HCT116 (cell line): ENCODE results near the gene SPATA20. TPM values are rescaled to one million over a fixed set of nuclear protein-coding genes. Genes with fewer than 3 reads are reported as not detected.

ENCODE experiments used
- ATAC-seq: fragments of 200-7000 bp; cut with Tn5 transposase; 2 replicates; pipeline ENCODE4 v1.9.1; 2020; ENCODE audit warnings: mild to moderate bottlenecking, moderate library complexity
- BruUV-seq: library from RNA; stranded (reverse); fragments of 400-500 nt; replicated peaks from 2 replicates; lab custom pipeline; 2021; lab: Mats Ljungman, UMichigan
- CTCF ChIA-PET: fragments of 300-600 bp; sonication (Branson Sonifier 250); formaldehyde crosslinking; loops from one replicate; lab custom pipeline; 2021; ENCODE audit warnings: antibody characterized with exemption; lab: Charles Lee
- POLR2A ChIA-PET: fragments of 300-600, 350-600 bp; sonication (Branson Sonifier 250); formaldehyde crosslinking; loops from one replicate; lab custom pipeline; 2021; ENCODE audit warnings: antibody characterized with exemption; lab: Charles Lee
- RAD21 ChIA-PET, 2 experiments: fragments of 300-600 bp; sonication (Branson Sonifier 250); formaldehyde crosslinking; loops; one replicate each; lab custom pipeline; 2023; ENCODE audit warnings: low total read pairs in 2 of 2; ENCODE audit not compliant: uncharacterized antibody in 2 of 2, unreplicated experiment in 2 of 2, low non-redundant PET in 1 of 2; lab: Charles Lee
- DNase-seq: peaks from one replicate; pipeline ENCODE4 v3.0.0-alpha.2; 2010; ENCODE audit warnings: low read depth, low spot score
- H2AFZ ChIP-seq: fragments of 200-600 bp; shearing (Covaris generic), sonication (generic); 2 replicates; pipeline ENCODE4 v1.6.1; 2017; ENCODE audit warnings: low read depth, mixed run types, mixed read lengths, antibody characterized with exemption, low read length; ENCODE audit not compliant: poor library complexity, severe bottlenecking
- H3K27ac ChIP-seq: 2 replicates; pipeline ENCODE4 v1.5.1; 2012; ENCODE audit warnings: low read depth, low read length
- H3K27me3 ChIP-seq: fragments of 200-600 bp; sonication (generic); 2 replicates; pipeline ENCODE4 v1.6.1; 2016; ENCODE audit warnings: mixed run types, low read length, mixed read lengths; ENCODE audit not compliant: insufficient read depth
- H3K36me3 ChIP-seq, 2 experiments: fragments of 200-500 bp in 1 of 2; fragments of 200-600 bp in 1 of 2; sonication (Bioruptor generic) in 1 of 2; sonication (generic) in 1 of 2; 2 replicates each; pipeline versions ENCODE4 v1.5.1 to v1.6.1; 2014 to 2016; ENCODE audit warnings: low read length in 2 of 2, inconsistent platforms in 1 of 2, mixed read lengths in 1 of 2, mixed run types in 1 of 2; ENCODE audit not compliant: insufficient read depth in 2 of 2, control insufficient read depth in 1 of 2
- H3K4me1 ChIP-seq, 2 experiments: fragments of 200-600 bp in 1 of 2; sonication (generic) in 1 of 2; 2 replicates each; pipeline versions ENCODE4 v1.5.1 to v1.6.1; 2012 to 2017; ENCODE audit warnings: low read length in 2 of 2, inconsistent platforms in 1 of 2, mild to moderate bottlenecking in 1 of 2, mixed read lengths in 1 of 2, mixed run types in 1 of 2, moderate library complexity in 1 of 2; ENCODE audit not compliant: insufficient read depth in 2 of 2, control insufficient read depth in 1 of 2
- H3K4me2 ChIP-seq: fragments of 200-600 bp; sonication (generic); 2 replicates; pipeline ENCODE4 v1.6.1; 2017; ENCODE audit warnings: mixed run types, low read length, mixed read lengths
- H3K4me3 ChIP-seq, 2 experiments: fragments of 200-600 bp in 1 of 2; sonication (generic) in 1 of 2; replicated peaks in 1 of 2; 2 replicates each; pipeline ENCODE4 v1.5.1; 2011 to 2016; ENCODE audit warnings: low read length in 2 of 2, control low read depth in 1 of 2, low read depth in 1 of 2, mild to moderate bottlenecking in 1 of 2, mixed read lengths in 1 of 2, mixed run types in 1 of 2
- H3K79me2 ChIP-seq: fragments of 200-600 bp; sonication (generic); 2 replicates; pipeline ENCODE4 v1.6.1; 2017; ENCODE audit warnings: mild to moderate bottlenecking, mixed run types, low read length, moderate library complexity, mixed read lengths; ENCODE audit not compliant: insufficient read depth
- H3K9ac ChIP-seq: fragments of 200-600 bp; sonication (generic); 2 replicates; pipeline ENCODE4 v1.6.1; 2016; ENCODE audit warnings: low read length, mixed read lengths
- H3K9me2 ChIP-seq: fragments of 200-600 bp; sonication (generic), shearing (Covaris generic); 2 replicates; pipeline ENCODE4 v1.6.1; 2017; ENCODE audit warnings: mixed run types, mild to moderate bottlenecking, moderate library complexity; ENCODE audit not compliant: insufficient read depth
- H3K9me3 ChIP-seq, 2 experiments: fragments of 200-500 bp in 1 of 2; fragments of 200-600 bp in 1 of 2; sonication (Bioruptor generic) in 1 of 2; sonication (generic) in 1 of 2; 2 replicates each; pipeline ENCODE4 v1.6.1; 2014 to 2017; ENCODE audit warnings: low read length in 2 of 2, mixed read lengths in 2 of 2, inconsistent platforms in 1 of 2, low read depth in 1 of 2, mild to moderate bottlenecking in 1 of 2, mixed run types in 1 of 2, moderate library complexity in 1 of 2; ENCODE audit not compliant: control insufficient read depth in 1 of 2, insufficient read depth in 1 of 2
- H4K20me1 ChIP-seq: fragments of 200-600 bp; sonication (generic), shearing (Covaris generic); 2 replicates; pipeline ENCODE4 v1.6.1; 2017; ENCODE audit warnings: mixed run types, mild to moderate bottlenecking, moderate library complexity; ENCODE audit not compliant: insufficient read depth
- ATF3 ChIP-seq: IDR thresholded peaks from 2 replicates; pipeline ENCODE4 v1.6.1; 2012
- CEBPB ChIP-seq: IDR thresholded peaks from 2 replicates; pipeline ENCODE4 v1.6.1; 2012; ENCODE audit warnings: low read depth
- EGR1 ChIP-seq: IDR thresholded peaks from 2 replicates; pipeline ENCODE4 v1.6.1; 2012; ENCODE audit warnings: low read depth
- ELF1 ChIP-seq: IDR thresholded peaks from 2 replicates; pipeline ENCODE4 v1.6.1; 2012; ENCODE audit warnings: low read depth, borderline replicate concordance
- MAX ChIP-seq: IDR thresholded peaks from 2 replicates; pipeline ENCODE4 v1.6.1; 2012
- RAD21 ChIP-seq: IDR thresholded peaks from 2 replicates; pipeline ENCODE4 v1.6.1; 2012; ENCODE audit warnings: low read depth, mild to moderate bottlenecking
- SP1 ChIP-seq: IDR thresholded peaks from 2 replicates; pipeline ENCODE4 v1.6.1; 2012; ENCODE audit warnings: low read depth
- YY1 ChIP-seq: IDR thresholded peaks from 2 replicates; pipeline ENCODE4 v1.6.1; 2011; ENCODE audit warnings: low read length, low read depth, moderate library complexity, mild to moderate bottlenecking; ENCODE audit not compliant: insufficient replicate concordance; ENCODE audit errors: extremely low read depth
- ZNF274 ChIP-seq: fragments of 200-500 bp; sonication (Bioruptor generic); IDR thresholded peaks from 2 replicates; pipeline ENCODE4 v1.6.1; 2014; ENCODE audit warnings: mild to moderate bottlenecking, low read depth, low read length, inconsistent platforms
- intact Hi-C: fragments of 100-400 bp; cut with micrococcal nuclease; formaldehyde crosslinking; loops from 2 replicates; pipeline ENCODE4 v1.10.0; 2022
- total RNA-seq: library from RNA; stranded (reverse); gene quantifications from one replicate; pipeline ENCODE4 v1.2.1, GENCODE V29; 2021; ENCODE audit not compliant: unreplicated experiment

Gene SPATA20
- total RNA-seq, 1 experiment from 2014 or later, result 57.5 TPM

- no peak for TF ChIP-seq RAD21
Observed at GRCh38 chr17:50588391-50589049, 41.5 kb downstream of the SPATA20 start (continued).

GRCh38 chr17:50589095-50589705, 42.2 kb downstream of the SPATA20 start:
- RAD21 ChIA-PET, result no interaction called here
- no peaks in the 10 kb centered on the region for H3K27me3 ChIP-seq
- no peak overlapping the region for H2AFZ ChIP-seq
- no peaks in the 10 kb centered on the region for H4K20me1 ChIP-seq
- H3K4me1 ChIP-seq, result no peaks in the 10 kb centered on the region
- intact Hi-C loops, result no loop called here
- H3K9me2 ChIP-seq, result no peaks in the 10 kb centered on the region
- H3K79me2 ChIP-seq, result no peaks in the 10 kb centered on the region
- no peak for TF ChIP-seq ATF3
- no peak for TF ChIP-seq CEBPB
- no peak for TF ChIP-seq ELF1
- no peak for TF ChIP-seq ZNF274
- no peak for TF ChIP-seq YY1
- no peak for TF ChIP-seq MAX
- no peak for TF ChIP-seq EGR1
- no peak for TF ChIP-seq SP1
- H3K9ac ChIP-seq, result no peak overlapping the region
- no peak for ATAC-seq
- no peaks in the 10 kb centered on the region for H3K36me3 ChIP-seq
- H3K9me3 ChIP-seq, result no peaks in the 10 kb centered on the region
- POLR2A ChIA-PET, result no interaction called here
- no peak overlapping the region for H3K4me2 ChIP-seq
- CTCF ChIA-PET, result no interaction called here
- BruUV-seq, result no TSS peak
- no peak overlapping the region for H3K27ac ChIP-seq
- H3K4me3 ChIP-seq, result no peak overlapping the region
- DNase-seq, result no peak
